Lower leg skin (tissue), 3 donors: Measurements from ENCODE around the gene SNX30.

Experiments
- CTCF ChIP-seq, 3 donors: fragments of 450-650 bp; IDR thresholded peaks; one replicate each; pipeline ENCODE4 v1.5.1; 2016; ENCODE audit warnings: antibody characterized with exemption in 3 of 3, mild to moderate bottlenecking in 3 of 3, moderate library complexity in 2 of 3
- POLR2A ChIP-seq, 2 donors: fragments of 450-650 bp; IDR thresholded peaks; one replicate each; pipeline ENCODE4 v1.6.1; 2016 to 2017; ENCODE audit warnings: antibody characterized with exemption in 2 of 2, mild to moderate bottlenecking in 1 of 2, moderate library complexity in 1 of 2

- no peak for TF ChIP-seq CTCF (IDR thresholded peaks at IDR 0.05)
- TF ChIP-seq POLR2A (IDR thresholded peaks at IDR 0.05) = no peak
Observed at GRCh38 chr9:112864982-112865381, 114.4 kb downstream of the SNX30 start.
